ACHN (cell line): Measurements from ENCODE around the gene SIRPA.

ENCODE experiments used
- DNase-seq: peaks from one replicate; pipeline ENCODE4 v3.0.0-alpha.2; 2015
- in situ Hi-C: cut with HindIII; loops from 2 replicates; pipeline ENCODE4 v1.10.0; 2017; ENCODE audit warnings: low sequenced_read_pairs, low pct_ligation_motif_present, low pct_unique_long_range_greater_than_20kb

The SIRPA gene

DNA sequence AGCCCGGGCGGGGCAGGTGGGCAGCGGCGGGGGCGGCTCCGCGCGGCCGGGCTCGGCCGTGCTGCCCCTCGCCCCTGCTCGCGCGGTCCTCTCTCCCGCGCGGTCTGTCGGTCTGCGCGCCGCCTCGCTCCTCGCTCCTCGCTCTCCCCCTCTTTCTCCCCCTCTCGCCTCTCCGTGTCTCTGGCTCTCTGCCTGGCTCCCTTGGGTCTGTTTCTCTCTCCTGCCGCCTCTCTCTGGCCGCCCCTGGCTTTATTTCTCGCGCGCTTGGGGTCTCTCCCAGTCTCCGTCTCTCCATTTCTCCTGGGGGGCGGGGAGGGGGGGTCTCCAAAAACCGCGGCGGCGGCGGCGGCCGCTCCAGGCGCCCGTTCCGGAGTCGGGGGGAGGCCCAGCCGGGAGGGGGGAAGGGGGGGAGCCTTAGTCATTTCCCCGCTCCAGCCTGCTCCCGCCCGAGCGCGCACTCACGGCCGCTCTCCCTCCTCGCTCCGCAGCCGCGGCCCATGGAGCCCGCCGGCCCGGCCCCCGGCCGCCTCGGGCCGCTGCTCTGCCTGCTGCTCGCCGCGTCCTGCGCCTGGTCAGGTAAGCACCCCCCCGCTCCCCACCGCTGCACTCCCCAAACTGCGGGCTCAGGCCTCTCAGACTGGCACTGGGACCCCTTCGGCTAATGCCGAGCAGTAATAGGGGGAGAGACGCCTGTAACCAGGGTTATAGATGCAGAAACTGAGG is at the start of gene SIRPA:
SIRPA (plus strand) TSS at position 457 of the 723 bp plus-strand sequence; CDS start at position 498, 41 bp downstream.
- in situ Hi-C loops, result no loop called here
- peak; percentile 59 for DNase-seq

DNA sequence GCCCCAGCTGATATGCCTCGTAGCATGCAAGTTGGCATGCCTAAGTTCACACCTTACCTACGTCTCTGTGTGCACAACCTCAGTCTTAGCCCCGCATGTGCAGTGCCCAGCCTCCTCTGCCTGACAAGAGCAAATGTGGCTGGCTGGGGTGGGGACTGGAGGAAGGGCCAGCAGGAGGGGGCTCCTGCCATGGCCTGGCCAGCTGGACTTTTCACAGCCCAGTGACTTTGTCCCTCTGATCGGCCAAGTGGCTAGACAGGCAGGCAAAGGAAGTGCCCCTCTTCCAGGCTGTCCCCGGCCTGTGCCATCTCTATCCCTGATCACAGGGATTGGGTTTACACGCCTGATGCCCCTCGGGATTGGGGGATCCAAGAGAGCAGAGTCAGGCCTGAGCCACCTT is 49.5 kb upstream of the SIRPA start:
- in situ Hi-C loops, result no loop called here
- no peak for DNase-seq

DNA sequence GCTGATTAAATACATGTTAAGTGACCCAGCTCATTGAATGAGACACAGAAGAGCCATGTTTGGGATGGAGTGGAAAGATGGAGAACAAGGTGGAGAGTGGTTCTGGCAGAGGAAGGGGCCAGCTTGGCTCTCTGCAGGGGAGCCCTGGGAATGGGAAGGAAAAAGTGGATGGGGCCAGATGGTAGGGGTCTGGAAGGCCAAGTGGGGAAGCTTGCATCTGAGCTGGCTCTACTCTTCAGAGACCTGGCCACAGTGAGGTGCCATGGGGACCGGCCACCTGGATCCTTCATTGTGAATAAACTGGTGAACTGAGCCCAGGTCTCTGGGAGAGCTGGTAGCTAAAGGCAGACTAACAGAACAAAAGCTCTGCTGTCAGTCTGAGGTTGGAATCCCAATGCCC is 48.9 kb upstream of the SIRPA start:
- no peak for DNase-seq
- in situ Hi-C loops, result no loop called here

DNA sequence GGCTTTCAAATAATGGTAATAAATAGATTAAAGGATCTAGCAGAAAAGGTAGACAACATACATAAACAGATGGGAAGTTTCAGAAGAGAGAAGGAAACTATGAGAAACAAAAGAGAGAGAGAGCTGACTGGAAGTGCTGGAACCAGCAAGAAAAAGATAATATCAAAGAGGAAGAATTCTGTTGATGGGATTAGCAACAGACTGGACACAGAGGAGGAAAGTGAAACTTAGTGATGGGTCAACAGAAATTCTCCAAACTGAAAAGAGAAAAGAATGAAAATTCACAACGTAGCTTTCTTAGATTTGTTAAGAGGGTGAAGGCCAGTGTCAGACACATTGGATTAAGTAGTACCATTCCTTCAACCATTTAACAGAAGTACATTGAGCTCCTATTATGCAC is 48.3 kb upstream of the SIRPA start:
- in situ Hi-C loops, result no loop called here
- no peak for DNase-seq

DNA sequence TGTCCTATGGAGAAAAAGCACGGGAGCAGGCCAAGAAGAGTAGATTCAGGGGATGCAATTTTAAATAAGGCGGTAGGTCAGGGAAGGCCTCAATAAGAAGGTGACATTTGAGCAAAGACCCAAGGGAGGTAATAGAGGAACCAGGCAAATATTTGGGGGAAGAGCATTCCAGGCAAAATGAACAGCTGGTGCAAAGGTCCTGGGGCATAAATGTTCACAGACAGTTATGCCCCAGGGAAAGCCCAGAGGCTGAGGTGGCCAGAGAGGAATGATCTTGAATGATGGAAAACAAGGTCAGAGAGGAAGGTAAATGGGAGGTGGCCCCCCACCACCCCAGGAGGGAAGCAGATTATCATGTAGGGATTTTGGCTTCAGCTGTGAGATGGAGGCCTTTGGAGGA is 47.4 kb upstream of the SIRPA start:
- DNase-seq, result no peak
- in situ Hi-C loops, result no loop called here

DNA sequence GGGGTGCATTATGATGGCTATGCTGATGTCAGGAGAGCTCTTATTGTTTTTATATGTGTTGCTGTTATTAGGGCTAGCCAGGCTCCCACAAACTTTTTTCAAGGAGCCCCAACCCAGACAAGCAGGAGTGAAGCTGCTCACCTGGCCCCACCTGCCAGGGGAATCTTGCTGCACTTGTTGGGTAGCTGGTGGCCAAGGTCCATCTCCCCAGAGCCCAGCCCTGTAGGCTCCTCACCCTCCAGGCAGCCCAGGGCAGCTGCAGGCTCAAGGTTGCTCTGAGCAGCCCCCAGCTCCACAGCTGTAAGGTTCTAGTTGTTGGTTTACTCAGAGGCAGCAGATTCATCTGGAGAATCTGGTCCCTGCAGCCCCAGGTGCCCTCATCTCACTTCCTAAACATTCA is 46.8 kb upstream of the SIRPA start:
- in situ Hi-C loops, result no loop called here
- no peak for DNase-seq

DNA sequence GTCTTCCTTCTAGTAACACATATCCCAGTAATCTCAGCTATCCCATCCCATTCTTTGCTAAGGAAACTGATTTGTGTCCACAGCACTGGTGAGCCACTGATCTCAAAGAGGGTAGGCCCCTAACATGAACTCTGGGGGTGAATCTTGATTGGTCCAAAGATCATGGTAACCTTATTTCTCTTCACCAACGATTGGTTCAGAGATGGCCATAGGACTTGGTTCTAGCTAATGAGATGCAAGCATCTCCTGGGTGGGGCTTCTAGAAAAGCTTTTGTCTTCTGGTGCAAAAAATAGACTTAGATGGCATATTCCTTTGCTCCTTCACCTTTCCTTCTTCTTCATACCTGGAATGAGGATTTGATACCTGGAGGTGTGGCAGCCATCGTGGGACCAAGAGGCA is 43.8 kb upstream of the SIRPA start:
- in situ Hi-C loops, result no loop called here

DNA sequence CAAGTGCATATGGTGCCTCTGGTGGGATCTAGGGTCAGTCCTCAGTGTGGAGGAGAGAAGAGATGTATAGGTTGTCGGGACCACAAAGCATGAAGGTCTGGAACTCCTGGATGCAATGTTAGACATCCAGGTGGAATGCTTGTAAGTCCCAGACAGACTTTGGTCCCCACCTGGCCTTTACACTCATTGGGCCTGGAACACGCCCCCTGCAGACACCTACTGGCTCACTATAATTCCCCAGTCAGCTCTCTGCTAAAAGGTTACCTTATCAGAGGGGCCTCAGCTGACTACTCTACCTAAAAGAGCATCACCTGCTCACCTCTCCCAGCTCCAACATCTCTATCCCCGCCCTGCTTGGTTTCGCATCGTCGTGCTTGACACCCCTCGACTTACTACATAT is 41.7 kb upstream of the SIRPA start:
- no peak for DNase-seq
- in situ Hi-C loops, result no loop called here

More for the DNA sequence above, 43.8 kb upstream of the SIRPA start:
- DNase-seq, result no peak

DNA sequence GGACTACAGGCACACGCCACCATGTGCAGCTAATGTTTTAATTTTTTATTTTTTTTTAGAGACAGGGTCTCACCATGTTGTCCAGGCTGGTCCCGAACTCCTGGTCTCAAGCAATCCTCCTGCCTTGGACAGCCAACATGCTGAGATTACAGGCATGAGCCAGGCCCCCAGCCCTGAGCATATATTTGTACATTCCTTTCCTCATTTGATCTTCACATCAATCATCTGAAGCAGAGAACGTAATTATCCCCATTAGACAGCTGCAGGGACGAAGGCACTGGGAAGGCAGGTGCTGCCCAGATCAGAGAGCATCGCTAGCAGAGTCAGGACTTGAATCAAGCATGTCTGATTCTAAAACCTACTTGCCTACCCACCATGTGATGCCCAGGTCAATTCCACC is 41.0 kb upstream of the SIRPA start:
- no peak for DNase-seq
- in situ Hi-C loops, result no loop called here

DNA sequence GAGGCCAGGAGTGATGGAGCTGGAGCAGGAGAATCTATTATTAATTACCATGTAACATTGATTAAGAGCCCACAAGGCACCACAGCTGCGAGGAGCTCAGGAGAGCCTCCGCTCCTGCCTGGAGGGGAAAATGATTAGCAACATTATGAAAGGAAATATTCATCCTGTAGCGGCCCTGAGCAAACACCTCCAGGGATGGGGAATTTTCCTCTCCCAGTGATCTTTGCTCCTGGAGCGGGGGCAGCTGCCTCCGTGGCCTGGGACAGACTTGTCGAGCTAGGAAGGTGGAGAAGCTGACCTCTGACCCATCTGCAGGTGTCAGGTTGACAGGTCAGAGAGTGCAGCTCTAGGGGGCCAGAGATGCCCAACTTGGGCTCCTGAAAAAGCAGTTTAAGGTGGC is 40.1 kb upstream of the SIRPA start:
- DNase-seq, result no peak
- in situ Hi-C loops, result no loop called here

DNA sequence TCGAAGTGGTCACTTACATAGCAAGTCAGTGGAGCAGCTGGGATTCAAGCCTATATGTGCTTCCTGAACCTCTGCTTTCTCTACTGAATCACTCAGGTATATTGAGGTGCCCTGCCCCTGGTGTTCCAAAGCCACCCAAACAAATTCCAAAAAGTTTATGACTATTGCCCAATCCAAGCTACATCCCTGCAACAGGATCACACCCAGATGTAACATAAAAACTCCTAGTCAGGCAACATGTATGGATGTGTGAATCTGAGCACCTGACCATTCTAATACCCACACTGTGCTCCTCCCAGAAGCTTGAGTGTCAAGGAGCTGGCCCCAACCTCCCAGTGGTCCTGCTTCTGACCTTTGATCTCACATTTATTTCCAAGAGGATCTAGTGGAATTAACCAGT is 39.5 kb upstream of the SIRPA start:
- in situ Hi-C loops, result no loop called here

DNA sequence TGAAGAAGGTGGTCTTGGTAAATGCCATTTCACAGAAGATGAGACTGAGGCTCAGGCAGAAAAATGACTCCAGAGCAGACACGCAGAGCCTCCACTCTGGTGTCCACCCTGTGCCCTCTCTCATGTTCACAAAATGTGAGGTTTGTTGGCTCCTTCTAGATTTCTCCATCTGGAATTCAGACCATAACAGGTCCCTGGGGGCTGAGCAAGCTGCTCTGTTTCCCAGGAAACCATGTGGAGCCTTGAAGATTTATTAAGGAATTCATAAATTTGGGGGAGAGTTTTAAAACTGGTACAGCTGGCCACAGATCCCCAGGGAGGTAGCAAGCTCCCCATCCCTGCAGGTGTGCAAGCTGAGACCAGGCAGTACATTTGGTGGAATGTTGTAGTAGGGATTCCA is 38.8 kb upstream of the SIRPA start:
- DNase-seq, result no peak
- in situ Hi-C loops, result no loop called here

More for the DNA sequence above, 39.5 kb upstream of the SIRPA start:
- no peak for DNase-seq

DNA sequence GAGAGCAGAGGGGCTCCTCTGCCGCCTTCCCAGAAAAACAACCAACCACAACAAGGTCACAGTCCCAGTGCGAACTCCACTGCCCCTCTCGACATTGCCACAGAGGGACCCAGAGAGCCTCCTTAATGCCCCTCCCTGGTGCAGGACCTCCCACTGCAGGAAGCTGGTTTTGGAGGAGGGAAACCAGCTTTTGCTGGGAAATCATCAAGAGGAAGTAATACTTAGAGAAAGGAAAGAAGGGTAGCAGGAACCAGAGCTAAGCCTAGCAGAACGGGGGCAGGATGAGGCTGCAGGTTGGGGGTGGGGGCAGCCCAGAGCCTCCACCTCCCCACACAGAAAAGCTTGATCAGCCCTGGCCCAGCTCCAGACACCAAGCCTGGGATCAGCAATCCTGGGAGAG is 37.7 kb upstream of the SIRPA start:
- in situ Hi-C loops, result no loop called here

DNA sequence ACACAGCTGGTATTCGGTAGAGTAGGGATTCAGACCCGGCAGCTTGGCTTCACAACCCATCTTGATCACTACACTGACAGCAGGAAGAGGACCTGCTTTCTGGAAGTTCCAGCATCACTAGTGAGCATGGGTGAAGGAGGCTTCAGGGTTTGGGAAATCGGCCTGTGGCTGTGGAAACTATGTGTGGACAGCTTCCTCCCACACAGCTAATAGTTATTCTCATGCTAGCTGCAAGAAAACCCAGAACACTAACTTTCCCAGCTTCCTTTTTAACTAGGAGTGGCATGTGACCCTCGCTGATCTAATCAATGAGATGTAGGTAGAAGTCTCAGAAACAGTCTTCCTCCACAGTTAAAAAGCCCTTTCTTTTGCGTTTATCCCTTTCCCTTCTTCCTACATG is 36.3 kb upstream of the SIRPA start:
- in situ Hi-C loops, result no loop called here
- no peak for DNase-seq

More for the DNA sequence above, 37.7 kb upstream of the SIRPA start:
- DNase-seq, result no peak

DNA sequence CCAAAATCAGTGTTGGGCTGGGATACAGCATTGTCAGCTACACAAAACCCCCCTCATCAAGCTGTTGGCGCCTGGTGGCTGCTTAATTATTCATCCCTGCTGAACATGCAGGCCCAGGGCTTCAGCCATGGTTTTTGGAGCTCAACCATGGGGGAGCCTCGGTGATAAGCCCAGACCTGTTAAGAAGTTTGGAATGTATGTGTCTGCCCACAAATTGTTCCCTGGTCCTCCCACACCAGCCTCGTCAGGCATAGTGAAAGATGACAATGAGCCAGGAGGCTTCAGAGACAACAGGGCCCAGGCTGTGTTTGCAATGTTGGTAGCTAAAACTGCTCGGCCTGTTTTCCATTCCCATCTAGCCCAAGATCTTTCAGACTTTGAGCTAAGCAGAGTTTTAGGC is 34.8 kb upstream of the SIRPA start:
- DNase-seq, result no peak
- in situ Hi-C loops, result no loop called here

DNA sequence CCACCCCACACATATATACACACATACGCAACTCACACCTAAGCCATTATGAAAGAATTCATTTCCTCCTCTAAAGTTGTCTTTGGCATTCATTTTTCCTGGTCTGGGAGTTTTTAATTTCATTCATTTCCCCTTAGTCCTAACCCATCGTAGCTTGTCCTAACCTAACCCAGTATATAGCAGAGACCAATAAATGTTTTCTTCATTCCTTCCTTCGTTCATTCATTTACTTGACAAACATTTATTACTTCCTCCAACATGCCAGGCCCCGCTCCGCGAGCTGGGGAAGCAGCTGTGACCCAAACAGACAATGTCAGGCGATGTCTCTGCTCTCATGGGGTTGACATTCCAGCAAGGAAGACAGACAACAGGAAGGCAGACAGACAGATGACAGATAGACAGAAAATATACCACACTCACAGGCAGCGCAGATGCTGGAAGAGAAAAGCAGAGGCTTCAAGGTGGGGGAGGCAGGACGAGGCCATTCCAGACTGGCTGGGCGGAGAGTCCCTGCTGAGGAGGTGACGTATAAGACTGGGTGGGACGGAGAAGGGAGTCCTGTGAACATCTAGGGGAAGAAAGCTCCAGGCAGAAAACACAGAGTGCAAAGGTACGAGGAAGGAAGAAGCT is 33.7 kb upstream of the SIRPA start:
- DNase-seq, result no peak
- in situ Hi-C loops, result no loop called here

DNA sequence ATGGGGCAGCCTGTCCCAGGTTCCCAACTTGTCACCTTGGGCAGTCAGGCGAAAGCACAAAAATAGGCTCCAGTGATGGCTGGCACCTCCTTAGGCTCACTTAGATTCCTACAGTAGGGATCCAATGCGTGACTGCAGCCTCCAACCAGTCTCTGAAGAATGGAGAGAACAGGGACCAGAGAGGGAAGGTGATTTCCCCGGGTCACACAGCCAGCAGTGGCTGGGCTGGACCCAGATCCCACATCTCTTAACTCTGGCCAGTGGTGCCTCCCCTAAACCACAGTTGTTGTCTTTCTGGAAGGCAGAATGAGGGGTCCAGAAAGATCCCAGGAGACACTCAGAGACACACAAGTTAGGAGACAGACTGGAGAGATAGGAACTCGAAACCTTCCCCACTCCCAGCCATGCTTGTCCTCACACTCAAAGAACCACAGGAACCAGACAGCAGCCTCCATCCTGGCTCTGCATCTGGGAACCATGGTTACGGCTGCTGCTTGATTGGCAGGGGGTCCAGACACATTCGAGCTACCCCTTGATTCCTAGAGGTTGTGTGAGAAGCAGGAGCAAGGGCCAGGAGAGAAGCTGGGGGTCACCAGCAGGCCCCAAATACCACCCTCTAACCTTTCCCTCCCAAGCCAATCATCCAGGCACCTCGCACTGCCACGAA is 33.1 kb upstream of the SIRPA start:
- DNase-seq, result no peak
- in situ Hi-C loops, result no loop called here

DNA sequence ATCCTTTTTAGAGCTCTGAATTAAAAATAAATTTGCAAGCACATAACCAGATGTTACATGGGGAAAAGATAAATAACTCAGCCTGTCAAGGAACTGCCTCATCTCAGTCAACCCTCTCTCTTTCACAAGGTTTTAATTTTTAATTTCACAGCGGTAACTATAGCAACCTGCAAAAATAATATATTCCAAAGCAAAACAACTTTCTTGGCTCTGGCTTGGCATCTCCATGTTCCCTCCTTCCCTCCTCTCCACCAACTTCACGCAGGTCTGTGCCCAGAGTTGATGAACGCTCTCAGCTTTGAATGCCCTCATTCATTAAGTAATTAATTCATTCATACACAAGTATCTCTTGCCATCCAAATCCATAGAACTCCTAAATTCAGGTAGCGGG is 32.5 kb upstream of the SIRPA start:
- in situ Hi-C loops, result no loop called here

DNA sequence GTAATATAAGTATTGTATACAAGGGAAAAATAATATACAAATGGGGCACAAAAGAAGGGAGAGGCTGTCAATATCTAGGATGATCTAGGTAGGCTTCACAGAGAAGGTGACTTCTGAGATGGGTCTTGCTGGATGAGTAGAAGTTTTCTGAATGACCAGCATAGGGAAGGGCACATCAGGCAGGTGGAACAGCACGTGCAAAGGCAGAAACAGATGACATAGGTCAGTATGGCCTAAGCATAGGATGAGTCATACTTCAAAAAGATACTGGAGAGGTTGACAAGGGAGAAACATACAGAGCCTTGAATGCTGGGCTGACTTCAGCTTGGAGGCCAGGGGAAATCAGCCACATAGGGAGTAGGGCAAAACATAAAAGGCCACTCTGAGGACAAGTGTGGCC is 31.9 kb upstream of the SIRPA start:
- DNase-seq, result no peak
- in situ Hi-C loops, result no loop called here

More for the DNA sequence above, 32.5 kb upstream of the SIRPA start:
- DNase-seq, result no peak

DNA sequence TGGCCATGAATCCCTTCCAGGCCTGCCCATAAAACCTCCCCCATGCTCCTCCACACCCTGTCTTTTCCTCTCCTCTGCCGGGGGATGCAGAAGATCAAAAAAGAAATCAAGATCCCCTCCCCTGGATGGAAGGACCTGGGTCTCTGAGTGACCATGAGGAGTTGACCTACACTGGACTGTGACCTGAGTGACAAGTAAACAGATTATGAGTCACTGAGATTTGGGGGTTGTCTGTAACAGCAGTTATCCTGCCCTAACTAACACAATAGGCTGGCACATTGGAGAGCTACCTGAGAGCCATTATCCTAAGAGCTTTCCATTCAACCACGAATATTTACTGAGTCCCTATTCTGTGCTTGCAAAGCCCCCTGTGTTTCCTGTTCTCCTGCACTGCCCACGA is 28.4 kb upstream of the SIRPA start:
- in situ Hi-C loops, result no loop called here
- DNase-seq, result no peak
